IPS-15b (cell line): ENCODE results near the gene CRYBB2.
"Not testable (repeated sequence)": the region's sequence is repeated elsewhere in the genome, so short reads cannot be mapped to it uniquely, and the experiment has no call there.

ENCODE experiments used
- H3K27me3 ChIP-seq: one replicate; pipeline ENCODE4 v1.6.1; 2013; ENCODE audit warnings: low read length; ENCODE audit not compliant: control insufficient read depth, insufficient read depth
- H3K36me3 ChIP-seq: one replicate; pipeline ENCODE4 v1.6.1; 2013; ENCODE audit warnings: low read length; ENCODE audit not compliant: control insufficient read depth, insufficient read depth
- H3K4me1 ChIP-seq: one replicate; pipeline ENCODE4 v1.6.1; 2013; ENCODE audit warnings: mild to moderate bottlenecking, low read length; ENCODE audit not compliant: control insufficient read depth, insufficient read depth
- H3K4me3 ChIP-seq: one replicate; pipeline ENCODE4 v1.5.1; 2013; ENCODE audit warnings: low read depth, low read length
- H3K9ac ChIP-seq: one replicate; pipeline ENCODE4 v1.6.1; 2013; ENCODE audit warnings: low read depth, mild to moderate bottlenecking, low read length
- H3K9me3 ChIP-seq: one replicate; pipeline ENCODE4 v1.6.1; 2013; ENCODE audit warnings: mild to moderate bottlenecking, low read length; ENCODE audit not compliant: control insufficient read depth, insufficient read depth

CRYBB2 gene

DNA sequence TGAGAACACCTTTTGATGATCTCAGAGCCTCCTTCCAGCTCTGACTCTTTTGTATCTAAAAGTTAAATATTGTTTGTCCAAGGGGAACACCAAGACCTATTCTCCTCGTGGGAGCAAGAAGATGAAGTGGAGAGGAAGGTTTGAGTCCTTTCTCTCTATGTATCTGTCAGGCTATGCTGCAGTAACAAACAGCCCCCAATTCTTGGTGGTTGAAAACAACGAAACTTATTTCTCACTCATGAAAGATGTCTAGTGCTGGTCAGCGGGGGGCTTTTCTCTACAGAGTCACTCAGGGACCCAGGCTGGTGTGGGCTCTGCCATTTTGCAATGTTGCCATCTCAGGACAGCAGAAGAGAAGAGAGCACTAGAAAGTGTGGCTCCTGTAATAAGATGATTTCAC, 6.2 kb upstream of the CRYBB2 start:
- H3K9ac ChIP-seq: no peak overlapping the region

DNA sequence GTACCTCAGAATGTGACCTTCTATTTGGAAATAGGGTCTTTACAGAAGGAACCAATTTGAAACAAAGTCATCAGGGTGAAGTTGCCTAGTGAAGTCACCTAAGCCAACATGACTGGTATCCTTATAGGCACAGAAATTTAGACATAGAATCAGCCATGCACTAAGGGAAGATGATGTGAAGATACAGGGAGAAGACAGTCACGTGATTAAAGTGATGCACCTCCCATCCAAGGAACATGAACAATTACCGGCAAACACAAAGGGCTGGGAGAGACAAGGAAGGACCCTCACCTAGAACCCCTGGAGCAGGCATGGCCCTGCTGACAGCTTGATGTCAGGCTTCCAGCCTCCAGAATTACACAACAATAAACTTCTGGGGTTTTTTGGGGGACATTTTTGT, 3.2 kb upstream of the CRYBB2 start:
- no peak overlapping the region for H3K4me3 ChIP-seq
- H3K36me3 ChIP-seq: no peaks in the 10 kb centered on the region
- H3K9me3 ChIP-seq: no peaks in the 10 kb centered on the region
- H3K4me1 ChIP-seq: no peaks in the 10 kb centered on the region
- H3K27me3 ChIP-seq: no peaks in the 10 kb centered on the region
- H3K9ac ChIP-seq: no peak overlapping the region

More for the DNA sequence above, 6.2 kb upstream of the CRYBB2 start:
- Histone ChIP-seq H3K4me1 (no peaks in the 10 kb centered on the region), H3K4me3 (no peak overlapping the region), H3K9me3 (no peaks in the 10 kb centered on the region), H3K36me3 (no peaks in the 10 kb centered on the region), H3K27me3 (no peaks in the 10 kb centered on the region)

- Histone ChIP-seq H3K9ac (no peak overlapping the region), H3K4me1 (no peaks in the 10 kb centered on the region), H3K36me3 (no peaks in the 10 kb centered on the region), H3K27me3 (no peaks in the 10 kb centered on the region), H3K9me3 (no peaks in the 10 kb centered on the region), H3K4me3 (no peak overlapping the region)
These were observed 556 bp downstream of the CRYBB2 start for GRCh38 chr22:25219948-25220442.

DNA sequence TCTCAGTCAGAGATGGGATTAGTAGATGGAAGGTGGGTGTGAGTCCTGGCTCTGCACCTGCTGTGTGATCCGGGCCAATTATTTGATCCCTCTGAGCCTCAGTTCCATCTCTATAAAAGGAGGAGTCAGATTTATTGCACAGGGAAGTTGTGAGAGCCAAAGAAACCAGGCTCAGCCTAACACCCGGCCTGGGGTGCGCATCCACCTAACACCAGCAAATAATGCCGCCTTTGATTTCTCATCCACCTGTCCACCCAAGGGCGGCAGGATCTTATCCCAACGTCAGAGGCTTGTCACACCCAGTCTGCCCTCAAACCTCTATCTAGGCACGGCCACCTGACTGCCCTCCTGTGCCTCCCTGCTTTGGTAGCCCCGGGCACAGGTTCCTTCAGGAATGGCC, 2.4 kb downstream of the CRYBB2 start:
- Histone ChIP-seq H3K9ac (no peak overlapping the region), H3K4me3 (no peak overlapping the region), H3K9me3 (no peaks in the 10 kb centered on the region), H3K4me1 (no peaks in the 10 kb centered on the region), H3K27me3 (no peaks in the 10 kb centered on the region), H3K36me3 (no peaks in the 10 kb centered on the region)

DNA sequence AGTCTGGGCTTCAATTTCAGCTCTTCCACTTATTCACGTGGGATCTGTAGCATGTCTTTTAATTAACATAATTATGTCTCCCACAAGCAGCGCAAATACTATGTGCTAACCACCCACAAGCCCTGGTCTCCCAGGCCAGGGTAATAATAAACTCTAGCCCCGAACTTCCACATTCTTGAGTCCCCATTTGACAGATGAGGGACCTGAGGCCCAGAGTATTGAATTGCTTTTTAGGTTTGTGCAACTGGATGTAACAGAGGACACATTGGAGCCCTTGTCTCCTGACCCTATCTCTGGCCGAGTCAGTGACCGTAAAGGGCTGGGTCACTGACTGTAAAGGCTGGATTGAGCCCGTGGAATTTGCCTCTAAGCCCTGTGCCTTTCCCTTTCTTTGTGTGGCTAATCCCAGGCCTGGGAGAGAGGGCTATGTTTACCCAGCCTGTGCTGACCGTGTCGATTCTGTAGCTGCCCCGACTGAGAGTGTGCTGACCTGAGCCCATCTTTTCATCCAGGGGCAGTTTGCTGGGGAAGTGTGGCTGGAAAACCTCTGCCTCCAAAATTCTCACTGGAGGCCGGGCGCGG, 3.9 kb downstream of the CRYBB2 start:
- no peaks in the 10 kb centered on the region for H3K4me1 ChIP-seq

DNA sequence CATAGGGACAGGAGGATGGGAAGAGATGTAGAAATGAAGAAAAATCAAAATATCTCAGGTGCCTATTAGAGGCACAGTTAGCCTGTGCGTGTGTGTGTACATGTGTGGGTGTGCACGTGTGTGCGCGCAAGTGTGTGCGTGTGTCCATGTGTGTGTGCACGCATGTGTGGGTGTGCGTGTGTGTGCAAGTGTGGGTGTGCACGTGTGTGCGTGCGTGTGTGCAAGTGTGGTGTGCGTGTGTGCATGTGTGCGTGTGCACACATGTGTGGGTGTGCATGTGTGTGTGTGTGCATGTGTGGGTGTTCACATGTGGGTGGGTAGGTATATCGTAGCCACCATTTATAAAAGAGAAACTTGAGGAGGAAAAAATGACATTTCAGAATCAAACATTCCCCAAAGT, 9.4 kb downstream of the CRYBB2 start:
- no peaks in the 10 kb centered on the region for H3K27me3 ChIP-seq
- no peak overlapping the region for H3K9ac ChIP-seq
- H3K4me1 ChIP-seq: no peaks in the 10 kb centered on the region

More for the DNA sequence above, 3.9 kb downstream of the CRYBB2 start:
- Histone ChIP-seq H3K9ac (no peak overlapping the region), H3K9me3 (no peaks in the 10 kb centered on the region), H3K27me3 (no peaks in the 10 kb centered on the region), H3K4me3 (no peak overlapping the region), H3K36me3 (no peaks in the 10 kb centered on the region)

DNA sequence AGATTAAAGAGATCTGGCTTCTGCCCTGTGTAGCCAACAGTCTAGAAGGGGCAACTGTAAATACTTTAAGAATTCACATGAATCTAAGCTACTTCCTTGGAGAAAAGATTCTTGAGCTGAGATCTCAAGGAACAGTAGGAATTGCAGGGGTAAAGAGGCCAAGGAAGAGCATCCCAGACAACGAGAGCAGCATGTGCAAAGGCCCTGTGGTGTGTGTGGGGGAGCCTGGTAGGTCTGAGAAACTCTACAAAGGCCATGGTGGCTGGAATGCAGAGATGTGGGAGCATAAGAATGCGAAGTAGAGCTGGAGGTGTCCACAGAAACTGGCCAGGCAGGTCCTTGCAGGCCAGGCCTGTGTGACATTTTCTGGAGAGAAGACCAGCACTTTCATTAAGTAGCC, 11.3 kb downstream of the CRYBB2 start:
- not testable (repeated sequence) for H3K9ac ChIP-seq, H3K4me1 ChIP-seq, H3K27me3 ChIP-seq, H3K9me3 ChIP-seq, H3K4me3 ChIP-seq, H3K36me3 ChIP-seq

More for the DNA sequence above, 9.4 kb downstream of the CRYBB2 start:
- no peaks in the 10 kb centered on the region for H3K9me3 ChIP-seq
- H3K4me3 ChIP-seq: no peak overlapping the region
- no peaks in the 10 kb centered on the region for H3K36me3 ChIP-seq

- no peaks in the 10 kb centered on the region for H3K4me1 ChIP-seq
- H3K9me3 ChIP-seq: no peaks in the 10 kb centered on the region
- H3K9ac ChIP-seq: no peak overlapping the region
- no peak overlapping the region for H3K4me3 ChIP-seq
- no peaks in the 10 kb centered on the region for H3K27me3 ChIP-seq
- no peaks in the 10 kb centered on the region for H3K36me3 ChIP-seq
These were observed 12.9 kb downstream of the CRYBB2 start for GRCh38 chr22:25232301-25232700.

- not testable (repeated sequence) for H3K4me1 ChIP-seq, H3K4me3 ChIP-seq, H3K9me3 ChIP-seq, H3K36me3 ChIP-seq, H3K27me3 ChIP-seq, H3K9ac ChIP-seq
These were observed 14.3 kb downstream of the CRYBB2 start for GRCh38 chr22:25233706-25234105.

DNA sequence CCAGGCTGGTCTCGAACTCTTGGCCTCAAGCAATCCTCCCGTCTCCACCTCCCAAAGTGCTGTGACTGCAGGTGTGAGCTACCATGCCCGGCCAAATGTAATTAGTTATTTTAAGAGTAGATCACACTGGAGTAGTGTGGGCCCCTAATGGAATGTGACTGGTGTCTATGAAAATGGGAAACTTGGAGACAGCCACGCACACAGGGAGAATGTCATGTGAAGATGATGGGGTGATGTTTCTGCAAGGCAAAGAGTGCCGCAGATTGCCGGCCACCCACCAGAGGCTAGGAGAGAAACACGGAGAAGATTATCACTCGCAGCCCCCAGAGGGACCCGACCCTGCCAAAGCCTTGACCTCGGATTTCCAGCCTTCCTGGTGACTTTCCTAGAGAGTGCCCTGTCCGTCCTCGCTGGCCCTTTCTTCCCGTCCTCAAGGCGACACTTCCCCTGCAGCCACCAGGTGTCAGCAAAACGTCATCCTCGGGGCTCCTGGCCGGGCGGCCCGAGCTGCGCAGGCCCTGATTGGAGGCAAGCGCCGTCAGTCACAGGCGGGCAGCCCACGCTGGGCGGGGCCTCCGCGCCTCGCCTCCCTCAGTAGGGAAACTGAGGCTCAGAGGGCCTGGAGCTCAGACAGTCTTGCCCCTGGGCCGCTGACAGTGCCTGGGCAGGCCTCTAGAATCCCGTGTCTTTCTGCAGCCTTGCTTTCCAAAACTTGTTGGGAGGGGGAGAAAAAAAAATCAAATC, 16.3 kb downstream of the CRYBB2 start:
- H3K4me1 ChIP-seq: no peaks in the 10 kb centered on the region
- peak overlapping the region; percentile 13 for H3K4me3 ChIP-seq

GRCh38 chr22:25236417-25236816, 17.0 kb downstream of the CRYBB2 start:
- Histone ChIP-seq H3K4me3 (peak overlapping the region; percentile 13), H3K4me1 (no peaks in the 10 kb centered on the region), H3K27me3 (no peaks in the 10 kb centered on the region), H3K9ac (no peak overlapping the region), H3K9me3 (no peaks in the 10 kb centered on the region), H3K36me3 (no peaks in the 10 kb centered on the region)

More for the DNA sequence above, 16.3 kb downstream of the CRYBB2 start:
- Histone ChIP-seq H3K27me3 (no peaks in the 10 kb centered on the region), H3K36me3 (no peaks in the 10 kb centered on the region), H3K9me3 (no peaks in the 10 kb centered on the region), H3K9ac (no peak overlapping the region)

DNA sequence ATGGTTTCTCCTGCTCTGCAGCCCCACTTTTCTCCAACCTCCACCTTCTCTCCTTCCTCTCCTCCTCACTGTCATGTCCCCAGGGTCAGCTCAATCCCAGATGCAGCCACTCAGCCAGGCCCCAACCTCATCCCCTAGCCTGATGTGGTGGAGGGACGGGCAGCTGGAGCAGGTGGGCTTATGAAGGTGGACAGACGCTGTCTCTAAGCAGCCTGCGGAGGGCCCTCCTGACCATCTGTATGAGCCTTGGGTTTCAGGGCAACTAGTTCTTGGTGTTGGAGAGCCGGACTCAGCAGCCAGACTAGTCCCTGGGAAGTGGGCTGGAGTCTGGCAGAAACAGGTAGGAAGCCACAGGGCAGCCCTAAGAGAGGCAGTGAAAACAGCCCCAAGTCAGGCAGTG, 18.1 kb downstream of the CRYBB2 start:
- Histone ChIP-seq H3K27me3 (no peaks in the 10 kb centered on the region), H3K9ac (no peak overlapping the region), H3K36me3 (no peaks in the 10 kb centered on the region), H3K9me3 (no peaks in the 10 kb centered on the region), H3K4me3 (no peak overlapping the region), H3K4me1 (no peaks in the 10 kb centered on the region)
